H1 (cell line): ENCODE data around the gene ARHGEF26. TPM values are rescaled to one million over a fixed set of nuclear protein-coding genes. Genes with fewer than 3 reads are reported as not detected.

Experiments
- CTCF ChIA-PET: fragments of 300-600 bp; sonication (Branson Sonifier 250); formaldehyde crosslinking; loops from one replicate; lab custom pipeline; 2021; ENCODE audit not compliant: partially characterized antibody; lab: Charles Lee
- POLR2A ChIA-PET: fragments of 300-600 bp; sonication (Branson Sonifier 250); formaldehyde crosslinking; loops from one replicate; lab custom pipeline; 2021; ENCODE audit warnings: inconsistent platforms; ENCODE audit not compliant: partially characterized antibody; lab: Charles Lee
- DNase-seq, 2 experiments: peaks; one replicate each; pipeline versions ENCODE4 v3.0.0 to v3.0.0-alpha.2; 2010 to 2022; ENCODE audit warnings: low spot score in 2 of 2, low read depth in 1 of 2, mixed read lengths in 1 of 2
- FAIRE-seq: peaks from 2 replicates; lab custom pipeline; 2011; peaks lifted over from hg19 to GRCh38; lab: Jason Lieb, UNC
- H2AFZ ChIP-seq: 2 replicates; pipeline ENCODE4 v1.8.1; 2012; ENCODE audit warnings: low read length, inconsistent platforms
- H2AK5ac ChIP-seq: 2 replicates; pipeline ENCODE4 v1.6.1; 2013; ENCODE audit warnings: low read depth, low read length
- H2BK120ac ChIP-seq: replicated peaks from 2 replicates; pipeline ENCODE3; 2013; ENCODE audit warnings: low read depth, low read length, inconsistent platforms
- H2BK12ac ChIP-seq: 2 replicates; pipeline ENCODE4 v1.6.1; 2013; ENCODE audit warnings: low read depth, low read length
- H2BK15ac ChIP-seq: 2 replicates; pipeline ENCODE4 v1.6.1; 2013; ENCODE audit warnings: low read length
- H2BK20ac ChIP-seq: 2 replicates; pipeline ENCODE4 v1.6.1; 2013; ENCODE audit warnings: low read length
- H2BK5ac ChIP-seq: 2 replicates; pipeline ENCODE4 v1.6.1; 2013; ENCODE audit warnings: low read depth, low read length
- H3K14ac ChIP-seq: 2 replicates; pipeline ENCODE4 v1.6.1; 2013; ENCODE audit warnings: inconsistent platforms; ENCODE audit not compliant: insufficient read length
- H3K18ac ChIP-seq: 2 replicates; pipeline ENCODE4 v1.6.1; 2013; ENCODE audit warnings: low read length; ENCODE audit errors: extremely low read depth
- H3K23ac ChIP-seq: 2 replicates; pipeline ENCODE4 v1.6.1; 2013; ENCODE audit warnings: inconsistent platforms; ENCODE audit not compliant: insufficient read length
- H3K23me2 ChIP-seq: 2 replicates; pipeline ENCODE4 v1.6.1; 2013; ENCODE audit warnings: low read depth, low read length
- H3K27ac ChIP-seq: 2 replicates; pipeline ENCODE4 v1.6.1; 2011; ENCODE audit warnings: low read depth, low read length, inconsistent platforms
- H3K27me3 ChIP-seq, 4 experiments: replicated peaks in 1 of 4; 1 replicate in 1 of 4; 2 replicates in 3 of 4; pipeline versions ENCODE4 v1.6.1 to v1.8.1; 2011 to 2013; ENCODE audit warnings: low read length in 3 of 4, mild to moderate bottlenecking in 3 of 4, inconsistent platforms in 2 of 4, mixed read lengths in 2 of 4, moderate library complexity in 1 of 4; ENCODE audit not compliant: control insufficient read depth in 3 of 4, insufficient read depth in 3 of 4; ENCODE audit errors: extremely low read depth in 1 of 4
- H3K36me3 ChIP-seq, 4 experiments: 2 replicates each; pipeline versions ENCODE4 v1.6.1 to v1.8.1; 2011 to 2013; ENCODE audit warnings: mild to moderate bottlenecking in 4 of 4, low read length in 3 of 4, moderate library complexity in 2 of 4, control low read depth in 1 of 4, inconsistent platforms in 1 of 4; ENCODE audit not compliant: insufficient read depth in 4 of 4, control insufficient read depth in 2 of 4
- H3K4ac ChIP-seq: replicated peaks from 2 replicates; pipeline ENCODE3; 2013; ENCODE audit warnings: low read length, low read depth, mixed read lengths, inconsistent platforms; ENCODE audit not compliant: insufficient read length
- H3K4me1 ChIP-seq, 4 experiments: replicated peaks in 1 of 4; 1 replicate in 1 of 4; 2 replicates in 3 of 4; pipeline versions ENCODE4 v1.6.1 to v1.8.1; 2011 to 2013; ENCODE audit warnings: low read length in 3 of 4, inconsistent platforms in 2 of 4, mixed read lengths in 1 of 4; ENCODE audit not compliant: insufficient read depth in 4 of 4, control insufficient read depth in 3 of 4
- H3K4me2 ChIP-seq, 2 experiments: 2 replicates each; pipeline versions ENCODE4 v1.6.1 to v1.8.1; 2011 to 2013; ENCODE audit warnings: low read depth in 2 of 2, low read length in 2 of 2, control low read depth in 1 of 2, inconsistent platforms in 1 of 2, mild to moderate bottlenecking in 1 of 2; ENCODE audit not compliant: insufficient read depth in 1 of 2
- H3K4me3 ChIP-seq, 4 experiments: fragments of 200-600, 300-600 bp in 1 of 4; sonication (generic), shearing (Covaris generic), sonication (Bioruptor Twin) in 1 of 4; 2 replicates each; pipeline versions ENCODE4 v1.5.1 to v1.8.1; 2011 to 2016; ENCODE audit warnings: low read length in 4 of 4, low read depth in 3 of 4, control low read depth in 2 of 4, inconsistent platforms in 2 of 4, mild to moderate bottlenecking in 2 of 4, mixed read lengths in 1 of 4, moderate library complexity in 1 of 4; ENCODE audit not compliant: insufficient read depth in 2 of 4; ENCODE audit errors: extremely low read depth in 1 of 4
- H3K56ac ChIP-seq: replicated peaks from 2 replicates; pipeline ENCODE3; 2013; ENCODE audit warnings: low read depth, mild to moderate bottlenecking, mixed read lengths, low read length, inconsistent platforms; ENCODE audit not compliant: insufficient read length
- H3K79me1 ChIP-seq: 2 replicates; pipeline ENCODE4 v1.6.1; 2013; ENCODE audit warnings: low read depth, low read length, control low read depth
- H3K79me2 ChIP-seq, 2 experiments: 2 replicates each; pipeline versions ENCODE4 v1.6.1 to v1.8.1; 2012 to 2013; ENCODE audit warnings: low read length in 2 of 2, mild to moderate bottlenecking in 2 of 2, inconsistent platforms in 1 of 2; ENCODE audit not compliant: insufficient read depth in 2 of 2, control insufficient read depth in 1 of 2
- H3K9ac ChIP-seq, 4 experiments: replicated peaks in 1 of 4; 1 replicate in 1 of 4; 2 replicates in 3 of 4; pipeline versions ENCODE4 v1.6.1 to v1.8.1; 2011 to 2013; ENCODE audit warnings: low read depth in 3 of 4, low read length in 3 of 4, control low read depth in 2 of 4, mild to moderate bottlenecking in 2 of 4, moderate library complexity in 2 of 4, inconsistent platforms in 1 of 4; ENCODE audit errors: extremely low read depth in 1 of 4
- H3K9me3 ChIP-seq, 2 experiments: 2 replicates each; pipeline versions ENCODE4 v1.6.1 to v1.8.1; 2012 to 2013; ENCODE audit warnings: mild to moderate bottlenecking in 2 of 2, moderate library complexity in 2 of 2, control low read depth in 1 of 2, inconsistent platforms in 1 of 2, low read depth in 1 of 2, low read length in 1 of 2, mixed read lengths in 1 of 2; ENCODE audit not compliant: insufficient read depth in 2 of 2
- H4K20me1 ChIP-seq, 2 experiments: replicated peaks in 1 of 2; 2 replicates each; pipeline versions ENCODE3 to v1.8.1; 2011 to 2013; ENCODE audit warnings: inconsistent platforms in 2 of 2, low read length in 2 of 2, mild to moderate bottlenecking in 1 of 2; ENCODE audit not compliant: insufficient read depth in 2 of 2, control insufficient read depth in 1 of 2
- H4K5ac ChIP-seq: 2 replicates; pipeline ENCODE4 v1.6.1; 2013; ENCODE audit warnings: low read length, low read depth, mixed read lengths, inconsistent platforms; ENCODE audit not compliant: insufficient read length
- H4K8ac ChIP-seq: 2 replicates; pipeline ENCODE4 v1.8.0; 2013; ENCODE audit warnings: mild to moderate bottlenecking, moderate library complexity, low read length, inconsistent platforms; ENCODE audit not compliant: insufficient read depth; ENCODE audit errors: extremely low read depth
- H4K91ac ChIP-seq: replicated peaks from 2 replicates; pipeline ENCODE3; 2013; ENCODE audit warnings: low read length, mixed read lengths, inconsistent platforms; ENCODE audit not compliant: insufficient read length
- CHD2 ChIP-seq: IDR thresholded peaks from 2 replicates; pipeline ENCODE4 v1.6.1; 2012; ENCODE audit warnings: low read length, improper control_type of control experiment
- CTCF ChIP-seq, 3 experiments: IDR thresholded peaks; 1 replicate in 2 of 3; 2 replicates in 1 of 3; pipeline versions ENCODE4 v1.5.1 to v1.6.1; 2011; ENCODE audit warnings: low read length in 3 of 3, mild to moderate bottlenecking in 3 of 3, inconsistent platforms in 2 of 3, low read depth in 1 of 3, moderate library complexity in 1 of 3; ENCODE audit not compliant: insufficient read depth in 1 of 3; ENCODE audit errors: control extremely low read depth in 1 of 3
- HDAC2 ChIP-seq, 2 experiments: fragments of 300-600 bp in 1 of 2; sonication (generic) in 1 of 2; IDR thresholded peaks; 2 replicates each; pipeline ENCODE4 v1.6.1; 2011 to 2012; ENCODE audit warnings: low read depth in 2 of 2, low read length in 2 of 2, mild to moderate bottlenecking in 2 of 2, moderate library complexity in 2 of 2, borderline replicate concordance in 1 of 2, inconsistent platforms in 1 of 2
- MAX ChIP-seq: IDR thresholded peaks from 2 replicates; pipeline ENCODE4 v1.6.1; 2012; ENCODE audit warnings: inconsistent platforms
- NRF1 ChIP-seq: IDR thresholded peaks from 2 replicates; pipeline ENCODE4 v1.6.1; 2011; ENCODE audit warnings: mild to moderate bottlenecking, low read depth, low read length, improper control_type of control experiment
- SIN3A ChIP-seq, 2 experiments: IDR thresholded peaks in 1 of 2; conservative IDR thresholded peaks in 1 of 2; 2 replicates each; pipeline ENCODE4 v1.6.1; 2011 to 2012; ENCODE audit warnings: low read length in 2 of 2, improper control_type of control experiment in 1 of 2, low read depth in 1 of 2, mild to moderate bottlenecking in 1 of 2
- SIRT6 ChIP-seq: IDR thresholded peaks from one replicate; pipeline ENCODE4 v1.7.1; 2012; ENCODE audit warnings: low read length, inconsistent platforms
- SRF ChIP-seq: IDR thresholded peaks from 2 replicates; pipeline ENCODE4 v1.6.1; 2011; ENCODE audit warnings: mild to moderate bottlenecking, low read depth, low read length, moderate library complexity
- TBP ChIP-seq: IDR thresholded peaks from 2 replicates; pipeline ENCODE4 v1.6.1; 2011; ENCODE audit warnings: low read depth, low read length, improper control_type of control experiment
- USF2 ChIP-seq: IDR thresholded peaks from 2 replicates; pipeline ENCODE4 v1.6.1; 2011; ENCODE audit warnings: low read length, improper control_type of control experiment
- WGBS, 2 experiments: shearing (Covaris generic) in 1 of 2; methylation state at CpG; one replicate each; pipeline versions ENCODE4 v1.1.6 to v1.1.7; 2013 to 2015; ENCODE audit warnings: low lambda C conversion rate in 2 of 2, mixed read lengths in 2 of 2, inconsistent platforms in 1 of 2, low coverage in 1 of 2, missing lambda C conversion rate in 1 of 2; ENCODE audit not compliant: insufficient replicate concordance in 2 of 2, insufficient coverage in 1 of 2, insufficient read length in 1 of 2; ENCODE audit errors: extremely low coverage in 1 of 2, missing lambda C conversion rate in 1 of 2; 5-methylcytosine and 5-hydroxymethylcytosine counted together
- polyA plus RNA-seq, 7 experiments: library from polyadenylated mRNA; depleted of rRNA in 3 of 7; stranded (reverse) in 5 of 7; unstranded in 2 of 7; fragments of >200 nt in 5 of 7; fragments of 200-250 nt in 2 of 7; gene quantifications; 1 replicate in 5 of 7; 2 replicates in 1 of 7; 4 replicates in 1 of 7; pipeline versions ENCODE4 v1.2.1 to v1.2.3, GENCODE V29; 2011 to 2013; ENCODE audit warnings: missing spikeins in 2 of 7, mixed read lengths in 2 of 7
- total RNA-seq: library from RNA; stranded (reverse); fragmentation: NEBNext Ultra II Directional; extraction: Animal tissue kit (Norgen Biotek cat#: 25700); gene quantifications from 2 replicates; pipeline ENCODE4 v1.2.1, GENCODE V29; 2021

The ARHGEF26 gene
- total and polyA plus RNA-seq, 2 of the 8 experiments (the other 6 are each of a cell fraction or from before 2014, with no cell fraction given) = 3.1 to 15.6 TPM

GRCh38 chr3:154119951-154120350 lies 1.2 kb upstream of the ARHGEF26 start:
- Histone ChIP-seq H4K8ac (no peak overlapping the region), H3K18ac (no peak overlapping the region), H4K91ac (no peak overlapping the region), H2BK12ac (no peak overlapping the region), H3K14ac (no peak overlapping the region), H4K5ac (no peak overlapping the region), H2AFZ (no peak overlapping the region), H2BK20ac (no peak overlapping the region), H3K23me2 (peaks cover 19% of the 10 kb centered on the region), H3K79me2 (peaks cover 0 to 17% of the 10 kb centered on the region in 2 experiments; a peak in 2 of 4 replicates), H2AK5ac (no peak overlapping the region), H2BK120ac (no peak overlapping the region), H4K20me1 (peaks cover 3 to 5% of the 10 kb centered on the region in 2 experiments), H3K4me1 (peaks cover 0 to 5% (median 1%) of the 10 kb centered on the region in 4 experiments; a peak in 2 of 7 replicates), H3K27ac (no peak overlapping the region), H3K79me1 (no peaks in the 10 kb centered on the region; the same call in 1 of the 2 replicates), H2BK5ac (no peak overlapping the region), H3K36me3 (no peaks in the 10 kb centered on the region; a peak in 1 of 8 replicates), H3K4me3 (no peak overlapping the region), H2BK15ac (no peak overlapping the region), H3K23ac (no peak overlapping the region), H3K9ac (no peak overlapping the region), H3K9me3 (no peaks in the 10 kb centered on the region), H3K27me3 (peaks cover 0 to 20% (median 11%) of the 10 kb centered on the region in 4 experiments; a peak in 5 of 7 replicates), H3K4me2 (peak overlapping the region in 1 of 2 experiments; percentile 96; a peak in 1 of 4 replicates), H3K56ac (no peak overlapping the region), H3K4ac (no peak overlapping the region)
- ChIA-PET POLR2A (no interaction called here), CTCF (no interaction called here)
- no peak for DNase-seq
- FAIRE-seq = no peak
- WGBS, 2 experiments = 89% methylated on average over 2 of the region's 2 CpGs; no CpG with 5 or more reads in 1 of the 2 experiments
- TF ChIP-seq USF2 (no peak), SIRT6 (no peak), CTCF (IDR thresholded peaks at IDR 0.05; ENCODE audit: control extremely low read depth in 1 of 3, insufficient read depth in 1 of 3, low read depth in 1 of 3, low read length in 3 of 3) (no peak), TBP (no peak), HDAC2 (IDR thresholded peaks at IDR 0.05; ENCODE audit: borderline replicate concordance in 1 of 2, low read depth in 2 of 2, low read length in 2 of 2) (no peak), CHD2 (no peak), SIN3A (conservative IDR thresholded peaks at IDR 0.05 in 1 of 2, IDR thresholded peaks at IDR 0.05 in 1 of 2; ENCODE audit: low read depth in 1 of 2, low read length in 2 of 2) (no peak), MAX (no peak), NRF1 (no peak), SRF (no peak)
